ENCODE data around the gene HS6ST3.

The HS6ST3 gene

DNA sequence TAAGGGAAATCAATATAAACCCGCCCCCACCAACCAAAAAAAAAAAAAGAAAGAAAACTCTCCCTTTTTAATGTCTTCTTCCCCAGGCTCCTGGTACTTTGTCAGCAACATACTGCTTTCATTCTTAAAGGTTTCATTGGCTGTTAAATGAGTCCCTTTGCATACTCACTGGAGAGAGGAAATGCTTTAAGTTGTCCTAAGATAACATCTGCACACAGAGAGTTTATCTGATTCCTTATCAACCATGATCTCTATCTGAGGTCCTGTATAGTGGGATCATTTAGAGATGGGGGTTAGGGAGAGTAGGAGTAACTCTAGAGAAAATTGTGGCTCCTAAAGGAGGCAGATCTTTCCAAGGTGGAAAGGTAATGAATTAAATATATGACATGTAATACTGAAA, 747.9 kb downstream of the HS6ST3 start:
- no peak overlapping the region for H3K4me3 ChIP-seq (replicated peaks; ENCODE audit: low read depth, low read length)
- DNase-seq (ENCODE audit: extremely low read depth, low read depth): no peak
- no peak for TF ChIP-seq CTCF (IDR thresholded peaks at IDR 0.05; ENCODE audit: low read depth, low read length, missing control alignments)

DNA sequence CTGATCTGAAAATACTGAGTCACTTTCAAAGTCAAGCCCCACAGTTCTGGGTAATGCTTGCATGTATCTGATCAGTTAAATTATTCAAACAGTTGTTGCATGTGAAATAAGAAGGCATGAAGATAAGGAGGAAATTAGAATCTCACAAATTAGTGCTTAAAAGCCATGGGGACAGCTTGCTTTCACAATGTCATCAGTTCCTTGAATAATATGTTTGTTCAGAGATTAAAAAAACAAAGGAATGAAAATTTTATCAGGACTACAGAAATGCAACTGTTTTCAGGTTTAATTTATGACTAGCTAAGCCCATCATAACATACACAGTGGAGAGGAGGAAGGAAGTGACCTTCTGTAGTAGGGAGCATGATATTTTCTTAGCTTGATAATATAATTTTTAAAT, 754.3 kb downstream of the HS6ST3 start:
- no peak overlapping the region for H3K4me3 ChIP-seq (replicated peaks; ENCODE audit: low read depth, low read length)
- no peak for TF ChIP-seq CTCF (IDR thresholded peaks at IDR 0.05; ENCODE audit: low read depth, low read length, missing control alignments)
- DNase-seq (ENCODE audit: extremely low read depth, low read depth): no peak

- TF ChIP-seq CTCF (IDR thresholded peaks at IDR 0.05; ENCODE audit: low read depth, low read length, missing control alignments): no peak
- DNase-seq (ENCODE audit: extremely low read depth, low read depth): no peak
- H3K4me3 ChIP-seq (replicated peaks; ENCODE audit: low read depth, low read length): no peak overlapping the region
Measured at GRCh38 chr13:96844616-96845015, 754.7 kb downstream of the HS6ST3 start.

DNA sequence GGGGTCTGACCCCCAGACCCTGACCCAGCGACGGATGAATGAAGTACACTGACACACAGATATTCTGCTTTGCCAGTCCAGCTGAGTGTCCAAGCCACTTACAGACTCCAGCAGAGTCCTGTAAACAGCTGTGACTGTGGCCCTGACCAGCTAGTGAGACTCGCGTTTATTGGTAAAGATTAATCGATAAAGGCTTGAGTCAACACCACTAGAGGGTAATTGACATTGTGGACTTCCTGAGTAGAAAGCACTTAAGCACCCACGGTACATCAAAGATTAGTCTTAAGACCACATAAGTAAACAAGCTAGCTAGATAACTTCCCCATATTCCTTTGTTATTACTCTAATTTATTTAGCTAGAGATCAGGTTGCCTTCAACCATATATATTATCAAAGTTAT, 758.4 kb downstream of the HS6ST3 start:
- TF ChIP-seq CTCF (IDR thresholded peaks at IDR 0.05; ENCODE audit: low read depth, low read length, missing control alignments): no peak
- H3K4me3 ChIP-seq (replicated peaks; ENCODE audit: low read depth, low read length): no peak overlapping the region
- no peak for DNase-seq (ENCODE audit: extremely low read depth, low read depth)

- no peak for DNase-seq (ENCODE audit: extremely low read depth, low read depth)
- no peak for TF ChIP-seq CTCF (IDR thresholded peaks at IDR 0.05; ENCODE audit: low read depth, low read length, missing control alignments)
- H3K4me3 ChIP-seq (replicated peaks; ENCODE audit: low read depth, low read length): no peak overlapping the region
Measured at GRCh38 chr13:96849091-96849490, 759.2 kb downstream of the HS6ST3 start.

- DNase-seq (ENCODE audit: extremely low read depth, low read depth): no peak
- no peak for TF ChIP-seq CTCF (IDR thresholded peaks at IDR 0.05; ENCODE audit: low read depth, low read length, missing control alignments)
- H3K4me3 ChIP-seq (replicated peaks; ENCODE audit: low read depth, low read length): no peak overlapping the region
Measured at GRCh38 chr13:96850538-96851145, 760.7 kb downstream of the HS6ST3 start.

DNA sequence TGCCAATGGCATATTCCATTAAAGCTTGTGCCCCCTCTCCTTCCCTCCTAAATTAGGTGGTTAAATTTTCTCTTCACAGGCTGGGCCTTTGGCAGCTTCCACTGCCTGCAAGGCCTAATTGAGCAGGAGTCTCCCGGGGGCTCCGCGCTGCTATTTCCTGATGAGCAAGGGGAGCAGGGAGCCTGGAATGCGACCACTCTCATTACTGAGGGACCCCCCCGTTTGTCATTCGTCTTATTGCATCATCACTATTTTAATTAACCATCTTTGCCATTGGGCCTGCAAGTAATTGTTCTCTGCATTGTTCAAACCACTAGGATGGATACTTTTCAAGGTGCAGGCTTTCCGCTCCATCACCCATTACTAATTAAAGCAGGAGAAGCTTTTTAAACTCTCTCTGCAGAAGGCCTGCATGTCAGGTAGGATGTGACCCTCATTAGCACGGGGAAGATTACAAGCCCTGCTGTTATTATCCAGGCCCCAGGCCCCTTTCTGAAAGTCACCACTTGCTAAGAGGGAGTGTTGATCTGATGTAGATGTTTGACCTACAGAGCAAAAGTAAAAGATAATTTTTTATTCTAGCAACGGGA, 762.0 kb downstream of the HS6ST3 start:
- no peak for TF ChIP-seq CTCF (IDR thresholded peaks at IDR 0.05; ENCODE audit: low read depth, low read length, missing control alignments)
- DNase-seq (ENCODE audit: extremely low read depth, low read depth): no peak
- no peak overlapping the region for H3K4me3 ChIP-seq (replicated peaks; ENCODE audit: low read depth, low read length)
